Measurements from ENCODE around the gene NEURL1B.

Gene NEURL1B

DNA sequence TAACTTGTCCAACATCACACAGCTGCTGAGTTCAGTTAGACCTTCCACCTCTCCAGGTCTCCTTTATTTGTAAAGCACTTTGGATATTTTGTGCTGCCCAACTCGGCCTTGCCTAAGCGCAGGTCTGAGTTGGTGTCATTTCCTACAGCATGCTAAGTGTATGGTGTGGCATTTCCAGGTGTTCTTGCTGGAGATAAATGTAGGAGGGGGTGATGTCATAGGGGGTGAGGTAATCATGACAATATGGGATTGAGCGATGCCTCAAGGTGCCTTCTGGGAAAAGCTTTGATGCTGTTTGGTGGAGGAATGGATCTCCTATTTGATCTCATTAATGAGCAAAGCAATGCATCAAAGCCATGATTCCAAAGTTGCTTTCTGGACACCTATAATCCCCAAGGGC is 32.3 kb upstream of the NEURL1B start:
- DNase-seq (ENCODE audit: low read depth in 2 of 2) = no peak

- no peak for DNase-seq (ENCODE audit: low read depth in 2 of 2)
These were observed 30.4 kb upstream of the NEURL1B start for GRCh38 chr5:172610643-172611042.

DNA sequence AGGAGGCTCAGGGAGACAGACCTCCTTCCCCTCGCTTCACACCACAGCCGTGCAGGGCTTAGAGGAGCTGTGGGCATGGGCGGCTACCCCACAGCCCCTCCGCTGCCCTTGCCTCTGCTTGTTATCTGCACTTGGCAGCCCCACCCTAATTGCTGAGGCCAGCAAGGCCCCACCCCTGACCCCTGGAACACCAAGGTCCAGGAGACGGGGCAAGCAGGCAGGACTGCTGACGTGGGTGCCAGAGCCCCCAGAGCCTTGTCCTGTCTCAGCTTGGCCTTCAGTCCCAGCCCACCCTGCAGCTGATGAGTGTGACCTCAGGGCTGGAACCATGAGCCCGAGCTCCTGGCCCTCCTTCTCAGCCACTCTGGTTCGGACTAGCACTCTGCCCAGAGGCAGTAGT is 29.1 kb upstream of the NEURL1B start:
- DNase-seq (ENCODE audit: low read depth in 2 of 2) = no peak

DNA sequence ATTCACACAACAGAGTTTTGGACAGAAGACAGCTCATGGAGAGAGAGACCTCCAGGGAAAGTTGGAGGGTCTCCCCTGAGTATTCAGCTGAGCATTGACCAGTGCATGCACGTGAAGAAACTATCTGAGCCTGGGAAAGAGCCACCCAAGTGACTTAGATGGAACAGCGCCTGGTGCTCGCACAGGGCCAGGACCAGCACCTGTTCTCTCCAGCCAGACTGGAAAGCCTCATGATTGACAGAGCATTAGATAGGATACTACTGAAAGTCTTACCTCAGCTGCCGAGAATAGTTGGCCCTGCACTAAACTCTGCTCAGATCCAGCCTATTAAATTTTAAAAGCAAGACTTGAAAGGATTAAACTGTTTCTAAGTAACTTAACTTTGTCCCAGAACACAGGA is 28.3 kb upstream of the NEURL1B start:
- DNase-seq (ENCODE audit: low read depth in 2 of 2) = no peak

GRCh38 chr5:172616136-172616535 is 24.9 kb upstream of the NEURL1B start:
- no peak for DNase-seq (ENCODE audit: low read depth in 2 of 2)

DNA sequence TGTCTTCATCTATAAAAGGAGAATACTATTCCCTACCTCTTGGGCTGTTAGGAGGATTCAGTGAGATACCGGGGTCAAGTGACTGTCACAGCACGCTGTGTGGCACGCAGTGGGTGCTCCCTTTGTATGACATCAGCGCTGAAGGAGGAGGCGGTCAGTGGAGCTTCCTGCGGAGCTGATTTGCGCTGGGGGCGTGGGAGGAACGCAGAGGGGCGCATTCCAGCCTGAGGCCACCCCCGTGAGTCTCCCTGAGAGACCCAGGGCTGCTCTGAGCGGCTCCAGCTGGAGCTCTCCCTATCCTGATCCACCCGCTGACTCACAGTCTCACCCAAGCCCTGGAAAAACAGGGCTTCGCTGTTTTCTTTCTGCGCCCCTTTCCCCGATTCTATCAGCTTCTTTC is 24.3 kb upstream of the NEURL1B start:
- no peak for DNase-seq (ENCODE audit: low read depth in 2 of 2)

DNA sequence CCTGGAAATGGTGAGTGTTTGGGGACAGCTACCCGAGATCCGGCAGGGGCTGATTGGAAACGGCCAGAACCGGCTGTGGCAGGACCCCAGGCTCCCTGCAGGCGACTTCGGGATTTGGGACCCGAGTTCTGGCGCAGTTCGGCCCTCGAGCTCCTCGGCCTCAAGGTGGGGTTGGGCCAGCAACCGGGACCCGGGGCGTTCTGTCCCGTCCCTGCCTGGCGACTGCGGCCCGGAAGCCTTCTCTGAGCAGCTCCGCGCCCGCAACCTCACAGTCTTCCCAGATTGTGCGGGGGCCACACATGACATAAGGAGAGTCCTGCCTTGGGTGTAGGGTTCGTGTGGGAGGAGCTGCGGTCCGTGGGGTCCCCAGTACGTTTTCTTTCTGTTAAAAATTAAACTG is 23.2 kb upstream of the NEURL1B start:
- DNase-seq (ENCODE audit: low read depth in 2 of 2) = no peak

GRCh38 chr5:172618574-172619365 is 22.3 kb upstream of the NEURL1B start:
- DNase-seq (ENCODE audit: low read depth in 2 of 2) = no peak

GRCh38 chr5:172620506-172620905 is 20.6 kb upstream of the NEURL1B start:
- no peak for DNase-seq (ENCODE audit: low read depth in 2 of 2)

DNA sequence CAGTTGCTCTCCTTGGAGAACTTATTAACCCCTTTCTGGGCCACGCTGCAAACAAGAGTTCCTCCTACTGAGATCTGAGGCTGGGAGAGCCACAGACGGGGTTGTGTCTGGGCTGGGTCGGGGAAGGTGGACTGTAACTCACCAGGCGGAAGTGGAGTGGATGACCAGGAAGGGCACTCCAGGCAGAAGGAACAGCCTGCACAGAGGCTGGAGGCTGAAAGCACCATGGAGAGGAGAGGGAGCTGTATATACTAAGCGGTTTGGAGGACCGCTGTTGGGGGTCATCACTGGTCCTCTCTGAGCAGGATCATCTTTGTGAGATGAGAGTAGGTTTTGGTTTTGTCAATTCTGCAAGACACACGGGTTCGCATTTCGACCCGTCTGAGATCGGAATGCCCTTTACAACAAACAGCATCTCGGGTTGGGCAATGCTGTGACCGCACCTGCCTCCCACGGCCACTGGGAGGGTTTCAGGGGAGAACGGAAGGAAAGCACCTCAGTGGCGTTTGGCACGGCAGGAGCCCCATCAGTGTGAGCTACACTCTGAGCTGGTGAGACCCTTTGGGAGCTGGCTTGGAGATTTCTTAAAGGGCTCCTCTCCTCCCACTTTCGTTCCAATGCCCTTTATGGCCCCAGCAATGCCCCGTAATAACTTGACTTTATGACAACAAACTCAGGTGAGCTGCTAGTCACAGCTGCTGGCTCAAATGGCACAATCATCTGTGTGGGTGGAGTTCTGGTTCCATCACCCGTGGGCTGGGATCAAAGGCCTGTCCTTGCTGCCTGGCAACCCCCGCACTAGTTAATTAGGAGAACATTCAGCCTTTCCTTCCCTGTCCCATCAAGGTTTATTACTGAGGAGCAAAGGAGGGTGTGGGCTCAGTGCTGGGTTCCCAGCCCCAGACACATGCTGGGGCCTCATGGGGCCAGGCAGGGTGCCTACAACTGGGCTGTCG is 18.7 kb upstream of the NEURL1B start:
- DNase-seq (ENCODE audit: low read depth in 2 of 2) = no peak

DNA sequence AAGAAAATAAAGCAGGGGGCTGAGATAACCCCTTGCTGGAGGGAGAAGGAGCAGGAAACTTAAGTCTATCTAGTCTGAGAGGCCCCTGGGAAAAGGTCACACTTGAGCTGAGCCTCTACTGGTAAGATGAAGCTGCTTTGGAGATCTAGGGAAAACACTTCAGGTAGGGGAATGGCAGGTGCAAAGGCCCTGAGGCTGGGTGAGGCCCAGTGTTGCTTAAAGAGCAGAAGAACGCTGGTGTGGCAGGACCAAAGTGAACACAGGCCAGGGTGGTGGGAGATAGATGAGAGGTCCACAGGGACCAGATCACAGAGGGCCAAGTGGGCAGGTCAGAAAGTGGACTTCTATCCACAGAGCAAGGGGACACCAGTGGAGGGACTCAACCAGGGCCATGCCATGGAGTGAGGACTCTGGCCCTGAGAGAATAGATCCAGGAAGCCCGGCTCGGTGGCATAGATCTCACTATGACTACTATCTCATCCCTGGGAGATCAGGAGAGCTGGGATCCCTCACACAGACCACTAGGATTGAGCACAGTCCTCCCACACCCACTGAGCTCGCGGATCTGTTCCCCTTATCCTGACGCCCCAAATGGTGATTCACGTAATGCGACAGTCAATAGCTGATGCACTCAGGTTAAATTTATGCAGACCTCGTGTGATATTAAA is 17.6 kb upstream of the NEURL1B start:
- no peak for DNase-seq (ENCODE audit: low read depth in 2 of 2)

DNA sequence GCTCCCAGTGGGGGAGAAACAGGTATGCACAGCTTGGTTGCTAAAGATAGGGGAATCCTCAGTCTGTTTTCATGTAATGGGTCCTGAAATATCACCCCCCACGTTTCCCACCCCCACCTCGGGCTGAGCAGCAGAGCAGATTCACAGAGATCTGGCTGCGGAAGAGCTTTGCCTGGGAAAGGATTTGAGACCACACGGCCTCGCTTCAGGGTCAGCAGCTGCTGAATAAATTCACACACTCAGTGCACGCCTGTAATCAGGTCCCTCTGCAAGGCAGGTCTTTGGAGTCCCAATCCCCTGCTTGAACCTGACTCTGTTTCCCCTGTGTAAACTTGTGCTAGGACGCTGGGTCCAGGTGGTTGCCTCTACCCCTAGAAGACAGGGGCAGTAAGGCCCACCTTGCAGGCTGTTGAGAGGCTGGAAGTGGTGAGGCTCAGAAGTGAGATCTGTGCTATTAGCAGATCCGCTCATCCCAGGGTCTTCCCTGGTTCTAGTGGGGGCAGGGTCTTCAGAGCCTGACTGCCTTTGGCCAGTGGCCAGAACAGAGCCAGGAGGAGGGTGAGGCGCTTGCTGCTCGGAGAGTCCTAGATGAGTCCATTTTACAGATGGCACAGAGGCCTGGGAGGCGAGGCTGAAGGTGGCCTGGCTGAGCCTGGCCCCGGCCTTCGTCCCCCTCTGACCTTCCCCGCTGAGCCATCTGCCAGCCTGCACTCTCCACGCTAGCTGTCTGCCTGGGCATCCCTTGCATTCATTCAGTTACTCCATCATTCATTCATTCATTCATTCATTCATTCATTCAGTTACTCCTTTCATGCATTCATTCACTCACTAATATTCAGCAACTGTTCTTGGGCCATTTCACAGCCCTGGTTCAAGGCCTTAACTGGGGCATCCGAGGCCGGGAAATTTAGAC is 16.7 kb upstream of the NEURL1B start:
- no peak for DNase-seq (ENCODE audit: low read depth in 2 of 2)

DNA sequence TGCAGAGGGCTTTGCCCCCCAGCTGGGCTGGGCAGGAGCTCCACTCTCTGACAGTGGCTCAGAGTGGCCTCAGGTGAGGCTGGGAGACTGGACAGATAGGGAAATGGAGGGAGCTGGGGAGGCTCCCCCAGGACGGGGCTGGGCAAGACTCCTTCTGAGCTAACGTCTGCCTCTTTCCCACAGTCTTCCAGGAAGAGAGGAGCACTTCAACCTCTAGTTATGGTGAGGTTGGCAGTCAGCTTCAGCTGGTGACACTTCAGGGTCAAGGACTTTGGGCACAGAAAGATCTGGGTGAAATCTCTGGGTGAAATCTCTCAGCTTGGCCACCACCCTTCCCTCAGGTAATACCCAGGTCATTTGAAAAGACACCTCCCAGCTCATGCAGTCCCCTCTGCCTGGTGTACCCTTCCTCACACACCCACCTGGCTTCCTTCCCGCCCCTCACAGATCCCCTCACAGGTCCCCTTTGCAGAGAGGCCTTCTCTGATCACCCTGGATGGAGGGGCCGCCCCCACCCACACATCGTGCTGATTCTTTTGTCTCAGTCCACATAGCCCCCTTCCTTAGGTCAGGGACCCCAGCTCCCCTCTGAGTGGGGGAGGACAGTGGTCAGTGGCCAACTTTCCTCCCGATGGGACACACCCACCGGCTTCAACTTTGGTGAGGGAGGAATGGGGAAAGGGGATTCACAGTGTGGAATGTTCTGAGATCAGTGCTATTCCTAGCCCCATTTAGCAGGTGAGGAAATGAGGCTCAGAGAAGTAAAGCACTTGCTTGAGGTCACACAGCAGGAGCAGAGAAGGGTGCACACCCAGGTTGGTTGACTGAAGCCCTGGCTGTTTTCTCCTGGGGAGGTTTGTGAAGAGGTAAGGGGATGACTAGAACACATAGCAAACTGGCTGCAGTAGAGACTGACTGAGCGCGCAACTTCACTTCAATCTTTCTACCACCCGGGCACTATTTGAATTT is 15.8 kb upstream of the NEURL1B start:
- no peak for DNase-seq (ENCODE audit: low read depth in 2 of 2)

DNA sequence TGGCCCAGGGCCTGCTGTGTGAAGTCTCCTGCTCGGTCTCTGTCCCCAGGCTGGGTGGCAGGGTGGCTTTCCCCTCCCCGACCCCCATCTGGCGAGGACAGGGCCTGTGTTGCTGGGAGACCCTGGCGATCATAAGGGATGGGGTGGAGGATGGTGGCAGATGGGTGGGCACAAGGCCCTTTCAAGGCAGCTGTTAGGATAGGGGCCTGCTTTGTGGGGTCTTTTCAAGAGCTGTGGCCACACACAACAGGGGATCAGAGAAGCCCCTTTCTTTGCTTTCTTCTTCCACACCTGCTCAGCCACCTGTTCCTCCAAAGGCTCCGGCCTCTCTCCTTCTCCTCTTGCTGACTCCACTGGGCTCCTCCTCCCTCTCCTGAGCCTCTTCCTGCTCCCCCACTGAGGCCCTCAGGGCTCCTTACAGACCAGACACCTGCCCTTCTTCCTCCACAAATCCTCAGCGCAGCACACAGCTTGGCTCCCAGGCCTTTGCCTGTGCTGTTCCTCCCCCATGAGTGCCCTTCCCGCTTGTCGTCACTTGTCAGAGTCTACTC is 15.0 kb upstream of the NEURL1B start:
- DNase-seq (ENCODE audit: low read depth in 2 of 2) = no peak

DNA sequence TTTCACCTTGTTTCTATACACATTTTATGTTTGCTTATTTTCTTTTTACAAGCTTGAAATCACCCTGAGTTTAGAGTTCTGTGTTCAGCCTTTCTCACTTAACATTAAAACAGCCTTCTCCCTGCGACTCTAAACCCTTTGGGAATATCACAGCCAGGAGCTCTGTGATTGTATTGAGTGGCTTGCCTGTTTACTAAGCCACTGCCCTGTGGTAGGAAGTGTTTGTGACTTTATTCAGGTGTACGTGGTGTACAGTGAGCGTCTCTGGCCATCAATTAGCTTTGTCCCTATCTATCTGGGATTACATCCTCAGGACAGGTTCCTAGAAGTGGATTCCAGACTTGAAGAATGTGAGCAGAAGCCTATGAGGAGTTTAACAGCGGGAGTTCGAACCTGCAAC is 11.0 kb upstream of the NEURL1B start:
- DNase-seq (ENCODE audit: low read depth in 2 of 2) = no peak

GRCh38 chr5:172630482-172630881 is 10.6 kb upstream of the NEURL1B start:
- no peak for DNase-seq (ENCODE audit: low read depth in 2 of 2)

DNA sequence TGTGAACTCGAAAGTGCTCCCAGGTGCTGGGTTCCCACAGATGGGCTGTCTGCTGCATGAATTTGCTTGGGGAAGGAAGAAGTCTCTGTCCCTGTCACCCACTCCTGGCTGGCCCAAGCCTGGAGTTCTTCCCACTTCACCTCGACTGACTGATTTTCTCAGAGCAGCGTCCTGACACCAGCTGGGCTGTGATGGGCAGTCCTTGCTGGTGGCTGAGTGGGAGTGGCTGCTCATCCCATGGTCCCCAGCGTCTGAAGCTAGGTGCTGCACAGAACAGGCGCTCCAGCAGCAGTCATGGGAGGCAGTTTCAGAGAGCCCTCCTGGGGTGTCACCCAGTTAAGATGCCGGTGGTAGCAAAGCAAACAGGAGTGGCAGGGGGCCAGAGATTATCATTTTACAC is 10.1 kb upstream of the NEURL1B start:
- no peak for DNase-seq (ENCODE audit: low read depth in 2 of 2)

- no peak for DNase-seq (ENCODE audit: low read depth in 2 of 2)
These were observed 8.5 kb upstream of the NEURL1B start for GRCh38 chr5:172632346-172633092.

GRCh38 chr5:172633403-172633970 is 7.6 kb upstream of the NEURL1B start:
- DNase-seq (ENCODE audit: low read depth in 2 of 2) = no peak
